ENCODE measurements around the gene GMPS. TPM values are rescaled to one million over a fixed set of nuclear protein-coding genes. Genes with fewer than 3 reads are reported as not detected.

Gene GMPS
- total RNA-seq, 1 donor from 2014 or later, result 69.3 TPM

DNA sequence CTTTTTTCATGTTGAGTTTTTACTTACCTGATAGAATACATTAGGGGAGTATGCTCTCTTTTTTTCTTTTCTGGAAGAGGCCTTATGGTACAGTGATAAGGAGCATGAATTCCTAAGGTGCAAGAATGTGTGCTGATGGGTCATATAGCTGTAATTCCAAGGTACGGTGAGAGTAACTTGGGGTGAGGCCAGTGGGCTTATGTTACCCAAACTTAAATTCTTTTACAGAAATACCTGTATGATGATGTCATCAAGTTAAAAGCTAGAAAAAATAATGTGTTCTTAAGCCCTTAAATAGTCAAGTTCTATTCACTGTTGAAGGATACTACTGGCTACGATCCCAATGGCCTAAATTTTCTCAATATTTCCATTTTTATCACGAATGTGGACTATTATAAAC, 111.2 kb downstream of the GMPS start:
- peaks cover 12% of the 10 kb centered on the region for H3K4me1 Mint-ChIP-seq
- TF ChIP-seq, protein P1, sequence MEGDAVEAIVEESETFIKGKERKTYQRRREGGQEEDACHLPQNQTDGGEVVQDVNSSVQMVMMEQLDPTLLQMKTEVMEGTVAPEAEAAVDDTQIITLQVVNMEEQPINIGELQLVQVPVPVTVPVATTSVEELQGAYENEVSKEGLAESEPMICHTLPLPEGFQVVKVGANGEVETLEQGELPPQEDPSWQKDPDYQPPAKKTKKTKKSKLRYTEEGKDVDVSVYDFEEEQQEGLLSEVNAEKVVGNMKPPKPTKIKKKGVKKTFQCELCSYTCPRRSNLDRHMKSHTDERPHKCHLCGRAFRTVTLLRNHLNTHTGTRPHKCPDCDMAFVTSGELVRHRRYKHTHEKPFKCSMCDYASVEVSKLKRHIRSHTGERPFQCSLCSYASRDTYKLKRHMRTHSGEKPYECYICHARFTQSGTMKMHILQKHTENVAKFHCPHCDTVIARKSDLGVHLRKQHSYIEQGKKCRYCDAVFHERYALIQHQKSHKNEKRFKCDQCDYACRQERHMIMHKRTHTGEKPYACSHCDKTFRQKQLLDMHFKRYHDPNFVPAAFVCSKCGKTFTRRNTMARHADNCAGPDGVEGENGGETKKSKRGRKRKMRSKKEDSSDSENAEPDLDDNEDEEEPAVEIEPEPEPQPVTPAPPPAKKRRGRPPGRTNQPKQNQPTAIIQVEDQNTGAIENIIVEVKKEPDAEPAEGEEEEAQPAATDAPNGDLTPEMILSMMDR (IDR thresholded peaks at IDR 0.05; ENCODE audit: unreplicated experiment), result no peak
- DNase-seq (ENCODE audit: low spot score in 2 of 2, unreplicated experiment in 2 of 2), result no peak
- H3K27me3 Mint-ChIP-seq (ENCODE audit: low read depth), result no peaks in the 10 kb centered on the region
- peak overlapping the region; percentile 67 for H3K27ac Mint-ChIP-seq
- peaks cover 3% of the 10 kb centered on the region for H3K9me3 Mint-ChIP-seq
- H3K36me3 Mint-ChIP-seq, result no peaks in the 10 kb centered on the region
- H3K4me3 Mint-ChIP-seq, result no peak overlapping the region

DNA sequence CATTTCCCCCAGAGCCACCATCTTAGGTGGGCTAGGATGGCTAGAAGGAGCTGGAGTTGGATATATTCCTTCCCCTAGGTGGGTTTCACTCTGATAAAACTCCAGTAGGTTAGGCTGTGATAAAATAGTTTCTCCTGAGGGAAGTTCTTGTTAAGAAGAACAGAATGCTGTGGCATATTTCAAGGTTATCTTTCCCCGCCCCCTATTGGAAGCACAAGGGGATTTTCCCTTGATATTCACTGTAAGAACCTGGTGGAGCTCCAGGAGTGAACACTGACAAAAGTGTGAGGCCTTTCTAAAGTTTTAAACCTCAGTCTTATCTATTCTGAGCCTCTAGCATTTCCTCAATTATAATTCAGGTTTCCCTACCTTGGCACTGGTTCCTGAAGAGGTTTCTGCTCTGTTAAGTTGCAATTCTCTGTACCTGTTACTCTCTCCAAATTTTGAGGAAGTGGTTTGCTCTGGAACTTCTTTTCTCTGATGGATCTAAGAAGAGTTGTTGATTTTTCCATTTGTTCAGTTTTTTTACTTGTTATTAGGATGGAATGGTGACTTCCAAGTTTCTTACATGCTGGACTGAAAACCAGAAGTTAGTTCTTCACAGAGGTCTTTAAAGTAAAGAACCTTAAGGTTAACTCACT, 113.5 kb downstream of the GMPS start:
- Mint-ChIP-seq H3K4me1 (peaks cover 12% of the 10 kb centered on the region), H3K9me3 (peaks cover 3% of the 10 kb centered on the region), H3K27ac (no peak overlapping the region), H3K4me3 (no peak overlapping the region), H3K36me3 (no peaks in the 10 kb centered on the region), H3K27me3 (ENCODE audit: low read depth) (no peaks in the 10 kb centered on the region)
- TF ChIP-seq, protein P1 (IDR thresholded peaks at IDR 0.05; ENCODE audit: unreplicated experiment), result no peak
- no peak for DNase-seq (ENCODE audit: low spot score in 2 of 2, unreplicated experiment in 2 of 2)

DNA sequence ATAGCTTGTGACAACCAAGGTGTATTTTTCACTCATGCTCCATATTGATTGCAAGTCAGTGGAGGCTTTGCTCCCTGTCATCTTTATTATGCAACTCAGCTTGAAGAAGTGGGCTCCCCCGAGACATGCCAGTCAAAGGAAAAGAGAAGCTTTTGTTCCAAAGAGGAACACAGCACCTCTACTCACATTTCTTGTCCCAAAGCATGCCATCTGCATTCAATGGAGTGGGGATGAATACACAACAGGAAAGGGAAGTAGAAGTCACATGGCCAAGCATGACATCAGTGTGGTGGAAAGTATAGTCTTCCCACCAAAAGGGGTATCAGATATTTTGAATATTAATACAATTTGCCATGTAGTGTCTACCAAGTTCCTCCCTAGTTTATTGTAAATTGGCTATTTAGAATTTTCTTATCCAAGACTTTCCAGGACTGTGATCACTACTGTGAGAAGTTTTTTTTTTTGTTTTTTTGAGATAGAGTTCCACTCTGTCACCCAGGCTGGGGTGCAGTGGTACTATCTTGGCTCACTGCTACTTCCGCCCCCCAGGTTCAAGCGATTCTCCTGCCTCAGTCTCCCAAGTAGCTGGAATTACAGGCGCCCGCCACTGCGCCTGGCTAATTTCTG, 114.5 kb downstream of the GMPS start:
- Mint-ChIP-seq H3K36me3 (no peaks in the 10 kb centered on the region), H3K27me3 (ENCODE audit: low read depth) (no peaks in the 10 kb centered on the region), H3K27ac (no peak overlapping the region), H3K9me3 (peaks cover 3% of the 10 kb centered on the region), H3K4me1 (peaks cover 12% of the 10 kb centered on the region), H3K4me3 (no peak overlapping the region)
- DNase-seq (ENCODE audit: low spot score in 2 of 2, unreplicated experiment in 2 of 2), result no peak
- TF ChIP-seq, protein P1 (IDR thresholded peaks at IDR 0.05; ENCODE audit: unreplicated experiment), result no peak

DNA sequence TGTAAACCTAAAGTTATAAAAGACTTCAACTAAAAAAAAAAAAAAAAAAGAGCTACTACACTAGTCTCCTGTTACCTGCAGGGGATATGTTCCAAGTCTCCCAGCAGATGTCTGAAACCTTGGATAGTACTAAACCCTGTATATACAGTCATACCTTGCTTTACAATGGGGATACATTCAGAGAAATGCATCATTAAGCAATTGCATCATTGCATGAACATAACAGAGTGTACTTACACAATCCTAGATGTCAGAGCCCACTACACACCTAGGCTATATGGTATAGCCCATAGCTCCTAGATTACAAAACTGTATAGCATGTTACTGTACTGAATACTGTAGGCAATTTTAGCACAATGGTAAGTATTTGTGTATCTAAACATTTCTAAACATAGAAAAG, 119.1 kb downstream of the GMPS start:
- Mint-ChIP-seq H3K4me1 (peaks cover 12% of the 10 kb centered on the region), H3K27ac (no peak overlapping the region), H3K36me3 (no peaks in the 10 kb centered on the region), H3K27me3 (ENCODE audit: low read depth) (peaks cover 6% of the 10 kb centered on the region), H3K9me3 (no peaks in the 10 kb centered on the region), H3K4me3 (no peak overlapping the region)
- no peak for DNase-seq (ENCODE audit: low spot score in 2 of 2, unreplicated experiment in 2 of 2)
- TF ChIP-seq, protein P1 (IDR thresholded peaks at IDR 0.05; ENCODE audit: unreplicated experiment), result no peak

DNA sequence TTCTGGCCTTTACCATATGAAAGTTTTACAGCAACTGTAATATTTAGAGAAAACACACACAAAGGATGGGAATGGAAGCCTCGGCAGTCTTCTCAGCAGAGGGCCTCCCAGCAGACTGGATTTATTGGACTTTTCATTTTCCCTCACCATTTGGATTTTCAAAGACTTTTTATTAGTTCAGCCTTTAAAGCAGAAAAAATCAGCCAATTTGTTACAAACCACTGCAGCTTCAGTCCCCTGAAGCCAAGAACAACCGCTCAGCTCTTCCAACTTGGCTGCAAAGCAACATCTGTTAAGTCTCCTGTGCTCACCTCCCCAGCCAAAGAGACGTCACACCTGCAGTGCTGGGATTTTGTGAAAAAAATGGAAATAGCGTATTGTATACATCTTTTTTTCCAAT, 120.8 kb downstream of the GMPS start:
- H3K4me1 Mint-ChIP-seq, result peaks cover 15% of the 10 kb centered on the region
- H3K27me3 Mint-ChIP-seq (ENCODE audit: low read depth), result peaks cover 8% of the 10 kb centered on the region
- H3K4me3 Mint-ChIP-seq, result no peak overlapping the region
- H3K9me3 Mint-ChIP-seq, result no peaks in the 10 kb centered on the region
- peak overlapping the region; percentile 41 for H3K27ac Mint-ChIP-seq
- no peaks in the 10 kb centered on the region for H3K36me3 Mint-ChIP-seq
- no peak for DNase-seq (ENCODE audit: low spot score in 2 of 2, unreplicated experiment in 2 of 2)
- TF ChIP-seq, protein P1 (IDR thresholded peaks at IDR 0.05; ENCODE audit: unreplicated experiment), result no peak
